IMR-90 (cell line): ENCODE measurements around the gene SGSM2.

Experiments used
- CEBPB ChIP-seq: IDR thresholded peaks from 2 replicates; pipeline ENCODE4 v1.6.1; 2012; ENCODE audit warnings: low read depth, low read length, improper control_type of control experiment
- CTCF ChIP-seq: conservative IDR thresholded peaks from 2 replicates; pipeline ENCODE4 v1.5.1; 2012; ENCODE audit warnings: mild to moderate bottlenecking, low read depth, low read length, improper control_type of control experiment
- FOS ChIP-seq: fragments of 150-350 bp; IDR thresholded peaks from 2 replicates; pipeline ENCODE4 v1.6.1; 2016; ENCODE audit warnings: low read depth, low read length
- MAFK ChIP-seq: IDR thresholded peaks from 2 replicates; pipeline ENCODE4 v1.6.1; 2012; ENCODE audit warnings: low read depth, low read length, improper control_type of control experiment
- MAZ ChIP-seq: IDR thresholded peaks from 2 replicates; pipeline ENCODE4 v1.6.1; 2012; ENCODE audit warnings: low read depth, mild to moderate bottlenecking, low read length, improper control_type of control experiment, moderate library complexity, borderline replicate concordance
- MXI1 ChIP-seq: IDR thresholded peaks from 2 replicates; pipeline ENCODE4 v1.6.1; 2012; ENCODE audit warnings: low read depth, mild to moderate bottlenecking, low read length, moderate library complexity, borderline replicate concordance
- NFE2L2 ChIP-seq: fragments of 150-350 bp; IDR thresholded peaks from 2 replicates; pipeline ENCODE4 v1.6.1; 2016; ENCODE audit warnings: low read depth, mild to moderate bottlenecking, low read length
- POLR2A ChIP-seq: IDR thresholded peaks from 2 replicates; pipeline ENCODE4 v1.6.1; 2012; ENCODE audit warnings: mild to moderate bottlenecking, low read depth, low read length
- RAD21 ChIP-seq: IDR thresholded peaks from 2 replicates; pipeline ENCODE4 v1.6.1; 2012; ENCODE audit warnings: low read length, improper control_type of control experiment
- RCOR1 ChIP-seq: IDR thresholded peaks from 2 replicates; pipeline ENCODE4 v1.6.1; 2012; ENCODE audit warnings: mild to moderate bottlenecking, low read length, improper control_type of control experiment; ENCODE audit not compliant: insufficient replicate concordance
- SMC3 ChIP-seq: fragments of 150-350 bp; IDR thresholded peaks from 2 replicates; pipeline ENCODE4 v1.6.1; 2016; ENCODE audit warnings: low read depth, mild to moderate bottlenecking, antibody characterized with exemption, low read length, moderate library complexity
- USF2 ChIP-seq: fragments of 150-350 bp; IDR thresholded peaks from 2 replicates; pipeline ENCODE4 v1.6.1; 2017; ENCODE audit warnings: mild to moderate bottlenecking, antibody characterized with exemption, low read length, low read depth
- TF ChIP-seq, protein P1 (sequence below): fragments of 150-350 bp; IDR thresholded peaks from 2 replicates; pipeline ENCODE4 v1.6.1; 2016; ENCODE audit warnings: low read depth, mild to moderate bottlenecking, low read length, moderate library complexity, borderline replicate concordance

DNA sequence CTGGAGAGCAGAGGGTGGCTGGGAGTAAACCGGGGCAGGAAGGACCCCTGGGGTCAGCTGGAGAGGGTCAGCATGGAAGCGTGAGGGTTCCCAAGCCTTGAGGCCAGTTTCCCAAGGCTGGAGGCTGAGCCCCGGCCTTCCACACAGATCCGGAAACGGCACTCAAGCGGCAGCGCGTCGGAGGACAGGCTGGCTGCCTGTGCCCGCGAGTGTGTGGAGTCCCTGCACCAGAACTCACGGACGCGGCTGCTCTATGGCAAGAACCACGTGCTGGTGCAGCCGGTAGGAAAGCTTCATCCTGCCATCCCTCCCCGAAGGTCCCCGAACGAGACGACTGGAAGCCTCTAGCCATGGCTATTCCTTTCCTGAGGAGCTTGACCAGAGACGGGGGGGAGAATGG, 26.0 kb downstream of the SGSM2 start:
- TF ChIP-seq CTCF (no peak), NFE2L2 (no peak), CEBPB (no peak), RAD21 (no peak), SMC3 (no peak), POLR2A (no peak), MXI1 (no peak), FOS (no peak), RCOR1 (no peak), MAFK (no peak), USF2 (no peak), MAZ (no peak)
- TF ChIP-seq, protein P1, sequence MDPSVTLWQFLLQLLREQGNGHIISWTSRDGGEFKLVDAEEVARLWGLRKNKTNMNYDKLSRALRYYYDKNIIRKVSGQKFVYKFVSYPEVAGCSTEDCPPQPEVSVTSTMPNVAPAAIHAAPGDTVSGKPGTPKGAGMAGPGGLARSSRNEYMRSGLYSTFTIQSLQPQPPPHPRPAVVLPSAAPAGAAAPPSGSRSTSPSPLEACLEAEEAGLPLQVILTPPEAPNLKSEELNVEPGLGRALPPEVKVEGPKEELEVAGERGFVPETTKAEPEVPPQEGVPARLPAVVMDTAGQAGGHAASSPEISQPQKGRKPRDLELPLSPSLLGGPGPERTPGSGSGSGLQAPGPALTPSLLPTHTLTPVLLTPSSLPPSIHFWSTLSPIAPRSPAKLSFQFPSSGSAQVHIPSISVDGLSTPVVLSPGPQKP: no peak
